ENCODE data around the gene RREB1.

GRCh38 chr6:7216941-7217621 is 109.3 kb downstream of the RREB1 start:
- TF ChIP-seq CTCF (IDR thresholded peaks at IDR 0.05) (no peak), POLR2AphosphoS5 (IDR thresholded peaks at IDR 0.05; ENCODE audit: low read depth, low read length) (no peak)
